DND-41 (cell line): ENCODE measurements around the gene ACAP2.

Experiments used
- CTCF ChIP-seq: IDR thresholded peaks from 2 replicates; pipeline ENCODE4 v1.5.1; 2012; ENCODE audit warnings: borderline replicate concordance, low read length, moderate library complexity, mild to moderate bottlenecking; ENCODE audit not compliant: poor library complexity, severe bottlenecking; ENCODE audit errors: extremely low read depth
- EZH2 ChIP-seq: IDR thresholded peaks from 3 replicates; pipeline ENCODE4 v1.6.1; 2012; ENCODE audit warnings: borderline replicate concordance, low read depth, mild to moderate bottlenecking, moderate library complexity, low read length, inconsistent platforms; ENCODE audit not compliant: severe bottlenecking

DNA sequence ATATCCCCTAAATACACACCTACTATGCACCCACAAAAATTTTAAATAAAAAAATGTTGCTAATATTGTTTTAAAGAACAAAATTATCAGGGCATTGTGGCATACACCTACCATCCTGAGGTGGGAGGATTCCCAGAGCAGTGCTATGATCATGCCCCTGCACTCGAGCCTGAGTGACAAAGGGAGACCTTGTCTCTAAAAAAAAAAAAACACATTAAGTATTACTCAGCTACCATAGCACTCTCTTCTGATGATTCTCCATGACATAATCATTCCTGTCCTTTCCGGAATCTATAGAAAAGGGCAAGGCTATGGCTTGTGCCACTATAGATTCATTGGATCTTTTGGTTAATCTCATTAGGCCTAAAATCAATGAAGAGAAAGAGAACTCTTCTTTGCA lies 77.4 kb downstream of the ACAP2 start:
- TF ChIP-seq EZH2 (no peak), CTCF (no peak)
